Measurements from ENCODE around the gene CAPRIN2.

DNA sequence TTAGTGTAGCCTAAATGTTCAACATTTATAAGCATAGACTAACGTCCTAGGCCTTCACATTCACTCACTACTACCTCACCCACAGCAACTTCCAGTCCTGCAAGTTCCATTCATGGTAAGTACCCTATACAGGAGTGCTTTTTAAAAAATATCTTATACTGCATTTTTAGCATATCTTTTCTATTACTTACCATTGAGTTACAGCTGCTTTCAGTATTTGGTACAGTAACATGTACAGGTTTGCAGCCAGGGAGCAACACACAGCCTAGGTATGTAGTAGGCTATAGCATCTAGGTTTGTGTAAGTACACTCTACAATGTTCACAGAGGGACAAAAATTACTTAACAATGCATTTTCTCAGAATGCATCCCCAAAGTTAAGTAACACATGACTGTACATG, 76.5 kb downstream of the CAPRIN2 start:
- no peak for TF ChIP-seq POLR2A (IDR thresholded peaks at IDR 0.05)
- TF ChIP-seq, protein P1, sequence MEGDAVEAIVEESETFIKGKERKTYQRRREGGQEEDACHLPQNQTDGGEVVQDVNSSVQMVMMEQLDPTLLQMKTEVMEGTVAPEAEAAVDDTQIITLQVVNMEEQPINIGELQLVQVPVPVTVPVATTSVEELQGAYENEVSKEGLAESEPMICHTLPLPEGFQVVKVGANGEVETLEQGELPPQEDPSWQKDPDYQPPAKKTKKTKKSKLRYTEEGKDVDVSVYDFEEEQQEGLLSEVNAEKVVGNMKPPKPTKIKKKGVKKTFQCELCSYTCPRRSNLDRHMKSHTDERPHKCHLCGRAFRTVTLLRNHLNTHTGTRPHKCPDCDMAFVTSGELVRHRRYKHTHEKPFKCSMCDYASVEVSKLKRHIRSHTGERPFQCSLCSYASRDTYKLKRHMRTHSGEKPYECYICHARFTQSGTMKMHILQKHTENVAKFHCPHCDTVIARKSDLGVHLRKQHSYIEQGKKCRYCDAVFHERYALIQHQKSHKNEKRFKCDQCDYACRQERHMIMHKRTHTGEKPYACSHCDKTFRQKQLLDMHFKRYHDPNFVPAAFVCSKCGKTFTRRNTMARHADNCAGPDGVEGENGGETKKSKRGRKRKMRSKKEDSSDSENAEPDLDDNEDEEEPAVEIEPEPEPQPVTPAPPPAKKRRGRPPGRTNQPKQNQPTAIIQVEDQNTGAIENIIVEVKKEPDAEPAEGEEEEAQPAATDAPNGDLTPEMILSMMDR (IDR thresholded peaks at IDR 0.05 in 4 of 5, conservative IDR thresholded peaks at IDR 0.05 in 1 of 5) = no peak

All from gastrocnemius medialis (tissue), 4 donors.